Caki2 (cell line): ENCODE measurements around the gene BBS5. TPM values are rescaled to one million over a fixed set of nuclear protein-coding genes. Genes with fewer than 3 reads are reported as not detected.
"Not testable (repeated sequence)": the region's sequence is repeated elsewhere in the genome, so short reads cannot be mapped to it uniquely, and the experiment has no call there.

Source experiments
- DNase-seq: peaks from one replicate; pipeline ENCODE4 v3.0.0-alpha.2; 2015; ENCODE audit warnings: low read depth
- in situ Hi-C: cut with HindIII; loops from 2 replicates; pipeline ENCODE4 v1.10.0; 2016; ENCODE audit warnings: low sequenced_read_pairs, low pct_unique_long_range_greater_than_20kb, mixed read lengths
- total RNA-seq: library from RNA; depleted of rRNA; stranded (reverse); fragments of >200 nt; shearing (Covaris generic); gene quantifications from 2 replicates; pipeline ENCODE4 v1.2.3, GENCODE V29; 2014; ENCODE audit warnings: low replicate concordance; rRNA removed

BBS5 gene
- 2.0 and 6.2 TPM in 2 replicates for total RNA-seq

DNA sequence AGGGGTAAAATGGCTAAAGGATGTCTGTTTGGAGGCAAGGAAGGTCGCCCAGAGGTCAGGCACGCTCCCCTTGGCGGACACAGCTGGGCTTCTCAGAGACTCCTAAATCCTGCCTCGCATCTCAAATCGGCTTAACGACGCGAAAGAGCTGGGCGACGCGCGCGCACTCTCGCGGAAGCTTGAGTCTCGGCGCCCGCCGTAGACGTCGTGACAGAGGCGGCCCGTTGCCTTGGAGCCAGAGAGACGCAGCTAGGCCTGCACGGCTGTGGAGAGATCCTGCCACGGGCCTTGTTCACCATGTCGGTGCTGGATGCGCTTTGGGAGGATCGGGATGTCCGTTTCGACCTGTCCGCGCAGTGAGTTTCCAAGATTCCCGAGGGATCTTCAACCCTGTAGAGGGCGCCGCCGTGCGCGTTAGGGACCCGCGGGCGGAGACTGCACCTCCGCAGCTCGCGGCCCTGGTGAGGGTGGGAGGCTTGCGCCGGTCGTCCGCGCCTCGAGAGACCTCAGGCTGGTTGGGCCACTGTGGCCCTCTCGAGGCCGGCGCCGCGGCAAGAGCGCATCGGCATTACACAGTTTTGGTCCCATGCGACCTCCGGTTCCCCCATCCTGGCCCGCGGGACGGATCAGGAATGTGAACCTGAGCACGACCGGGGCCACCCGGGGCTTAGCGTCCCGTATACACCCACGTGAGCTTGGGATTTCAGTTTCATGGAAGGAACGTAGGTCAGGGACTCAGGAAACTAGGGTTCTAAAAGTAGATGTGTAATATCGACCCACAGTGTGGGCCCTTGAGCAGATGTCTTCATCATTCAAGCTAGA, at the start of gene BBS5:
Gene BBS5 (plus strand): TSS at position 238 of the 822 bp plus-strand sequence. CDS start 60 bp downstream, at position 298.
- in situ Hi-C loops, result no loop called here
- DNase-seq, result peak; percentile 74

DNA sequence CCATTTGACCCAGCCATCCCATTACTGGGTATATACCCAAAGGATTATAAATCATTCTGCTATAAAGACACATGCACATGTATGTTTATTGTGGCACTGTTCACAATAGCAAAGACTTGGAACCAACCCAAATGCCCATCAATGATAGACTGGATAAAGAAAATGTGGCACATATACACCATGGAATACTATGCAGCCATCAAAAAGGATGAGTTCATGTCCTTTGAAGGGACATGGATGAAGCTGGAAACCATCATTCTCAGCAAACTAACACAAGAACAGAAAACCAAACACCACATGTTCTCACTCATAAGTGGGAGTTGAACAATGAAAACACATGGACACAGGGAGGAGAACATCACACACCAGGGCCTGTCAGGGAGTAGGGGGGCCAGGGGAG, 47.5 kb upstream of the BBS5 start:
- in situ Hi-C loops, result not testable (repeated sequence)

DNA sequence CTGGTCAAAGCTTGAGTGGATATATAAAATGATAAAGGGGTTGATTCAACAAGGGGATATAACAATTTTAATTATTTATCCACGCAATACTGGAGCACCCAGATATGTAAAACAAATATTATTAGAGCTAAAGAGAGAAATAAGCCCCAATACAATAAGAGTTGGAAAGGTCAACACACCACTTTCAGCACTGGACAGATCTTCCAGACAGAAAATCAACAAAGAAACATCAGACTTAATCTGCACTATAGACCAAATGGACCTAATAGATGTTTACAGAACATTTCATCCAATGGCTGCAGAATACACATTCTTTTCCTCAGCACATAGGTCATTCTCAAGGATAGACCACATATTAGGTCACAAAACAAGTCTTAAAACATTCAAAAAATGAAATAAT, 45.1 kb upstream of the BBS5 start:
- DNase-seq, in situ Hi-C loops: not testable (repeated sequence)

More for the DNA sequence above, 47.5 kb upstream of the BBS5 start:
- not testable (repeated sequence) for DNase-seq

DNA sequence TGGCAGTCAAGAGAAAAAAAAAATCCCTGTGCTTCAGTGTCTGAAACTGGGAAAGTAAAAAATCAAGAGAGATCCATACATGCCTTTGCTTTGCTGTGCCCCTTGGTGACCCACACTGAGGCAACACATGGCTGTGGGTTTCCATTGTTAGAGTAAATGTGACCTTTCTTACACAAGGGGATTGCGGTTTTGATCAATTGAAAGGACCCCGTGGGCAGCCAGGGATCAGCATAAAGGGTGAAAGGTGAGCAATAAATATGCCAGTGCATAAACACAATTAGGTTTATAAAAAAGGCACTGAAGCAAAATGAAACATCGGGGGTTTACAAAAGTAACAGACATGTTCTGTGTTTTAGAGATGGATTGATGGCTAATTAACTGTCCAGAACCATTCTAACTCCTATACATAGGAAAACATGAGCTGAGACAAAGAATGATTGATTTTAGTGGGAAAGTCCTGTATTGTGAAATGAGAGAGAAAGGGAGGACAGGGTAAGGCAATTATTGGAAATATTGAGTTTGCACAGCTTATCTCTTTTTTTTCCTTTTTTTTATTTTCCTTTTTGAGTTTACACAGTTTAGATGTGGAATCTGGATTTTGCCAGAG, 40.7 kb upstream of the BBS5 start:
- DNase-seq, result no peak
- in situ Hi-C loops, result no loop called here

DNA sequence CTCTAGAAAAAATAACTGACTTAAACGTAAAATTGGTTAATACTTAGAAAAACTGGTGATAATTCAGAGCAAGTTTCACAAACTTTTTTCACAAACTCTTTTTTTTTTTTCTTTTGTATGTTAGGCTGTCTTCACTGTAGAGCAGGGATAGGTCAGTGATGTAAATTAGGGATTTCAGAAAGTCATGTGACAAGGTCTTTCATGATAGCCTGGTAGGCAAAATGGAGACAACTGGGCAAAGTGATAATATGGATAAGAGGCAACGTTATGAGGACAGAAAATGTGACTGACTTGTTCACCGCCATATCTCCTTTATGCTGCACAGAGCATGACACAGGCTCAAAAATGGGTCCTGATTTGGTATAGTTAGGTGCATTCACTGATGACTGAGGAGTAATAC, 39.4 kb upstream of the BBS5 start:
- in situ Hi-C loops, result no loop called here
- no peak for DNase-seq

DNA sequence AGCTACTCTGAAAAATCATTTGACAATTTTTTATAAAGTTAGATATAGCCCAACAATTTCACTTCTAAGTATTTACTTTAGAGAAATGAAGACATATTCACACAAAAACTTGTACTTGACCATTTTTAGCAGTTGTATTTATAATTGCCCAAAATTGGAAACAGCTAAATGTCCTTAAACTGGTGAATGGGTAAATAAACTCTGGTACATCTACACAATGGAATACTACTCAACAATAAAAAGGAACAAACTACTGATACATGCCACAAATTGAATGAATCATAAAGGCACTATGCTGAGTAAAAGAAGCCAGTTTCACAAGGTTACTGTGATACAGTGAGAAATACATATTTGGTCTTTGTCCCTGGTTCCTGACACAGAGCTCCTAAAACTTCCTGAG, 32.8 kb upstream of the BBS5 start:
- in situ Hi-C loops, result no loop called here
- no peak for DNase-seq

DNA sequence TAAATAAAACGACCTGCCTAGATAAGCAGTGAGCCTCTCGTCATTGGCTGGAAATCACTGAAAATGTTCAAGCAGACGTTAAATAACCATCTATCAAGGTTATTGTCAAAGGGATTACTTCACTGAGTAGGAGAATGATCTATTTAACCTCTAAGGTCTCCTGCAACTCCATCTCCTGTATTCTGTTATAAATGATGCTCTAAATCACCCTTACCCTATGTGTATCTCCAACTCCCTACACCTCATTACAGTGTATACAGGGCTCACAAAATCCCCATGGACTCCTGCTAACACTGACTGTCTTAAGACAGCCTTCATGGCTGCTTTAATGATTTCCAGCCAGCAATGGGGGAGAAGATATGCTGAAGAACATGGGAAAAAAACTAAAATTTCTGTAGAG, 31.0 kb upstream of the BBS5 start:
- no peak for DNase-seq
- in situ Hi-C loops, result no loop called here

DNA sequence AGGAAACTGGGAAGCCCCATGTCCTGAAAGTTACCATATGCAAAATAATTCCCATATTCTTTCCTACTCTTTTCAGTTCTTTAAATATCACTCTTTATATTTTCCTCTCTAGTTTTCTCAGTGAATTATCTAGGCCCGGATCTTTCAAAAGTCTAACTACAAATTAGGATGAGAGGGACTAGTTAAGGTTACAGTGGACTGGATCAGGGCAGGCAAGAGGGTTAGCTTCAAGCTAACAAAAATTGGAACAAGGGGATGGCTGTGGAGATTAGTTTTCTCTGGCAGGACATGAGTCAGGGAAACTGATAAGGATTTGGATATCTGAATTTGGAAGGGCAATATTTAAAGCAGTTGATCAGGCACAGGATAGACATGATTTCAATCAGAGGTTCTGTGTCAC, 30.4 kb upstream of the BBS5 start:
- in situ Hi-C loops, result no loop called here
- DNase-seq, result no peak

DNA sequence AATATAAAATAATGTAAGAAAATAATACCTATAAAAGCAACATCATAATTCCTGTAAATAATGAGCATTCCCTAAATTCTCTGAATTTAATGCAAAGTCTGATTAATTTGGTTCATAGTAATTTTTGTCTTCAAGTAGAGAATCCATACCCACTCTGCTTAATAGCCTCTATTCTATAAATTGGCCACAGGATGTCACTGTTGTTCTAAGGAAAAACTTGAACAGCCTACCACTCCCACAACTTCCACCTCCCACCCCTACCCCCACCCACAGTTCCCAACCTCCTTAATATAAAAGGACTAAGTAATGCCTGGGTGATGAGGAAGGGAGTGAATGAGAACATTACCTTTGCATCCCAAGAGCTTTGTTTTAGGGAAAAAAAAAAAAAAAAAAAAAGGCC, 27.2 kb upstream of the BBS5 start:
- DNase-seq, result no peak
- in situ Hi-C loops, result no loop called here

DNA sequence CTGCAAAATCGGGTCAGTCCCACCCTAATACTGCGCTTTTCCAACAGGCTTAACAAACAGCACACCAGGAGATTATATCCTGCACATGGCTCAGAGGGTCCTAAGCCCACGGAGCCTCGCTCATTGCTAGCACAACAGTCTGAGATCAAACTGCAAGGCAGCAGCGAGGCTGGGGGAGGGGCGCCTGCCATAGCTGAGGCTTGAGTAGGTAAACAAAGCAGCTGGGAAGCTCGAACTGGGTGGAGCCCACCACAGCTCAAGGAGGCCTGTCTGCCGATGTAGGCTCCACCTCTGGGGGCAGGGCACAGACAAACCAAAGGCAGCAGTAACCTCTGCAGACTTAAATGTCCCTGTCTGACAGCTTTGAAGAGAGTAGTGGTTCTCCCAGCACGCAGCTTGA, 26.2 kb upstream of the BBS5 start:
- in situ Hi-C loops, DNase-seq: not testable (repeated sequence)

DNA sequence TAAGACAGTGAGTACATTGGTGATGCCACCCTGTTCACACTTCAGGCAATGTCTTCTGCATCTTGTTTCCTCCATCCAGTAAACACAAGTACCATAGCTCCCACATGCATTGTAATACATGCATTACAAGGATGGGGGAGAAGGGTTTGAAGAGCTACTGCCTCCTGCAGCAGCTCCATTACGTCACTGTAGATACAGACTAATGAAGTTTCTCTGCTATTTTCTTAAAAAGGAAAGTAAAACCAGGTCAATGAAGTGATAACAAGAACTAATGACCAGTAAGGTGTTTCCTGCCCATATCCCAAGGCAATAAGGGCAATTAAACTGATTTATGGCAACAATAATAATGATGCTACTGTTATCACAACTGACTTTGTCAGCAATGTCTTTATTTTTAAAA, 18.2 kb upstream of the BBS5 start:
- in situ Hi-C loops, result no loop called here
- DNase-seq, result no peak

DNA sequence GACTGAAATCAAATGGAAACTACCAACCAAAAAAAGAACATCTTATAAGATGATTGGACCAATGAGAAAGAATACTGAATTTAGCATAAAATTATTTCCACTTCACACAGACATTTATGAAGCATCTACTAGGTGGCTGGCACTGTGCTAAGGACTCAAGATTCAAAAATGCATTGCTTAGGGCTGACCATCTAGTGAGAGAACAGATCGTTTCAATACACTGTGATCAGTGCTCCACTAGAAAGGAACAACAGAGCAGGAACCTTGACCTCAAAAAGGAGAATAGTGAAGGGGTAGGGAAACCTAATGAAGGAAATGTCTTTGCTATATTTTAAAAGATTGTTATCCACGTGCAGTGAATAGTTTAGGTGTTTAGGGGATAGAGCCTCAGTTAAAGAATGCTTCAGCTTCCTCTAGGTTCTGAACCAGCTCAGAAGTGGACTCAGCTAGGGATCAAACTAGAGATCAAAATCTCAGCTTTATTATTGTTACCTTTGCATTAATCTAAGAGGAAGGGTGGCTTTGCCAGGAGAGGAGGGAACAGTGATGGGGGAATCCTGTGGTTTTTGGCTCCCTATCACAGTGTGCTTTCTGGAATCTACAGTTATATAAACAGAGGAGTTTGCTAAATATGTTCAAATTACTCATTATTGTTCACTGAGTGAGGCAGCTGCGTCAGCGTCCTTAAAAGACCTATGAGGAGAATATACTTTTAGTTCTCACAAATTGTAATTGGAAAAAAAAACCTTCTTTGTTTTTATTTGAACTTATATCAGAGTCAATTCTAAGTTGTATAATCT, 16.2 kb upstream of the BBS5 start:
- DNase-seq, result no peak
- in situ Hi-C loops, result no loop called here

DNA sequence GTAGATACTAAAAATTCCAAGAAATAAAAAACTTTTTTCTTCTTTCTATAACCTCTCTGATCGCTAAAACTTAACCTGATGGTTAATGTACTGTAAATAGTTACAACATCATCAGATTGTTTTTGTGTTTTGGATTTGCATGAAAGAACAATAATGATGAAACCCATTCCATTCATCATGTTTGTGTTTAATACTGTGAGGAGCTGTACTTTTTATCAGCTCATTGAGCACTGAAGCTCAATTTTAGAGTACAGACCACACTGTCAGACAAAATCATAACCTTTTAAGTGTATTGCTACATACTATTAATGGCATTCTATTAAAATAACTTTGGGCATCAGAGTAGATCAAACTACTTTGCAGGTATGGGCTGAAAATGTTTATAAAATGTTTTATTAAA, 14.8 kb upstream of the BBS5 start:
- no peak for DNase-seq
- in situ Hi-C loops, result no loop called here

DNA sequence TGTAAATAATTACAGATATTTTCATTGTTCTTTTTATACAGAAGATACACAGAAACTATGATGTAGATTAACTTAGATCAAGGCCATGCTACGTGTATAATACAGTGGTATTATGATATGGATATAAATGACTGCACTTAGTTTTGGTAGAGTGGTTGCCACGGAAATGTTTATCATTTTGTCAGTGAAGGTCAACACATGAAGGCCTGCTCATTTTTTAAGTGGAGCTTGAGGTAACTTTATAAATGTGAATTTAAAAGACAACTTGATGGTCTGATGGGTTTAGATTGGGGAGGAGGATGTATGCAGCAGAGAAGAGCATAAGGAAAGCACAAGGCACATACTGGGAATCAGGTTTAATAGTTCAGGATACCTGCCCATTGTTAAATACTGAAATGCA, 14.4 kb upstream of the BBS5 start:
- in situ Hi-C loops, result no loop called here
- DNase-seq, result no peak

DNA sequence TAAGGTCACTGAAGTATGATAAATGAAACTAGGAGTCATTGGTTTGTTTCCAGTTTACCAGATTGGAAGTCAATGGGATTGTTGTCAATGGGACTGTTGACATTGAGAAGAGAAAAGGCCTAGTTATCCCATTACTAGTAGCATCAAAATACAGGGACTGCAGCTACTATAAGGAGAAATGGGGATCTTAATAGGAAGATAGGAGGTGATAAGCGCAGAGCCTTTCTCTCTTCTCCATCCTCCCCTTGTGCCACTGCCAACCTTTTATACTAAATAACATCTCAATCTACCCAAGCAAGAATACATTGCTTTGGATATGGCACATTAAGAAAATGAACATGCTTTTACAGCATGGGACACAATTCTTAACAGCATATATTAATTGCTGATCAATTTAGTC, 10.5 kb upstream of the BBS5 start:
- in situ Hi-C loops, result no loop called here
- no peak for DNase-seq

DNA sequence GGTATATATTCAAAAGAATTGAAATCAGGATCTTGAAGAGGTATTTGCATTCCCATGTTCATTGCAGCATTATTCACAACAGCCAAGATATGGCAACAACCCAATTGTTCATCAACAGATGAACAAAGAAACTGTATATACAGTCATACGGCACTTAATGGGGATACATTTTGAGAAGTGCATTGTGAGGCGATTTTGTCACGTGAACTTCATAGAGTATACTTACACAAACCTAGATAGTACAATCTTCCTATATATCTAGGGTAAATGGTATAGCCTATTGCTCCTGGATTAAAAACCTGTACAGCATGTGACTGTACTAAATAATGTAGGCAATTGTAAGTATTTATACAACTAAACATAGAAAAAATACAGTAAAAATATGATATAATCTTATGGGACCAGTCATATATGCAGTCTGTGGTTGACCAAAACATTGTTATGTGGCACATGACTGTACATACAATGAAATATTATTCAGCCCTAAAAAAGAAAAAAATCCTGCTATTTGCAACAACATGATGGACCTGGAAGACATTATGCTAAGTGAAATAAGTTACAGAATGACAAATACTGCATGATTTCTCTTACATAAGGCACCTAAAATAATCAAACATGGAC, 9.2 kb upstream of the BBS5 start:
- in situ Hi-C loops, result no loop called here
- no peak for DNase-seq

DNA sequence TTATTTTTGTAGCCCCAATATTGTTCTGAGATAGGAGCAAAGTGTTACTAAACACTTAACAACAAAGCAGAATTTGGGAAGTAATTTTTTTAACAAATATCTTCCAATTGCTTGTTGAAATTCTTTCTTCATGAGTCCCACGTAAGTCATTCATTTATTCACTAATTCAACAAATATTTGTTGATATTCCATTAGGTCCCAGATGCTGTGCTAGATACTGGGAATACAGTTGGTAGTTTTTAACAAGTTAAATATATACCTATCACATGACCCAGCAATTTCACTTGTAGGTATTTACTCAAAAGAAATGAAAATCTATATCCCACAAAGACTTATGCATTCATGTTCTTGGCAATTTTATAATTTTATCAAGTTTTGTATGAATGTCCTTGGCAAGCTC, 7.0 kb upstream of the BBS5 start:
- in situ Hi-C loops, result no loop called here
- DNase-seq, result no peak

DNA sequence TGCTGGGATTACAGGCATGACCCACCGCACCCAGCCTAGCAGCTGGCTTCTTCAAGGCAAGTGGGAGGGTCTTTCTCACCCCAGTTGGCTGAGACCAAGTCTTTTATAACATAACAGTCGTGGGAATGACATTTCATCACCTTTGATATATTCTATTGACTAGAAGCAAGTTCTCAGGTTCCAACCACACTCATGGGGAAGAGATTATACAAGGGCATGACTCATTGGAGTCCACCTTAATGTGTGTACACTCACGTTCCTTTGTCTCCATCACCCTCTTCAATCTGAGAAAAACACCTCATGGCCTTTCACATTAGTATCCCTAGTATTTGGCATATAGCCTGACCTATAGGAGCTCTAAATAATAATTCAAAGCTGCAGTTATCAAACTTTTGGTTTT, 2.8 kb upstream of the BBS5 start:
- no peak for DNase-seq
- in situ Hi-C loops, result no loop called here

DNA sequence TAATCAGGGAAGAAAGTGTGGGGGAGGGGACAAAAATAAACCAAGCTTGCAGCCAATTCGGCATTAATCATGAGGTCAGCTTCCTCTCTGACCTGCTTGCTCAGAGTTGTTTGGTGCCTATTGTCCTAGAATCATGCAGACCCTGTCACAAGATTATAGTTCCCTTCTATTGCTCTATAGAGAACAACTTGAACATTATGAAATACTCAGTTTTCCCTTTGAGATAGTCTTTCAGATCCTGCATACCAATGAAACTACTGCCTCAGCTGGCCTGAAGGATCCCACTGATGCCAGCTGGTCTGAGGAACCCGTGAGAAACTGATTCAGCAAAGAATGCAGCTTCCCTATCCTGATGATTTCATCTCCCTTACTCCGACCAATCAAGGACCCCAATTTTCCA, 955 bp upstream of the BBS5 start:
- in situ Hi-C loops, result no loop called here
- no peak for DNase-seq
